Right renal cortex interstitium (tissue), 3 donors: ENCODE data around the gene ITPA. TPM values are rescaled to one million over a fixed set of nuclear protein-coding genes. Genes with fewer than 3 reads are reported as not detected.
A peak's percentile ranks its signal among the peaks of the same experiment; 100 is the strongest.
"Not testable (repeated sequence)": the region's sequence is repeated elsewhere in the genome, so short reads cannot be mapped to it uniquely, and the experiment has no call there.

Experiments
- DNase-seq, 3 donors: peaks; one replicate each; pipeline ENCODE4 v3.0.0-alpha.2; 2013; ENCODE audit warnings: low read depth in 3 of 3, low spot score in 2 of 3
- polyA plus RNA-seq, 3 donors: library from polyadenylated mRNA; unstranded; fragments of 120-200 nt; gene quantifications; one replicate each; pipeline ENCODE4 v1.2.1, GENCODE V29; 2013; ENCODE audit not compliant: insufficient read length in 3 of 3

ITPA gene
- polyA plus RNA-seq, 3 donors, result 43.2 to 46.1 (median 45.6) TPM

DNA sequence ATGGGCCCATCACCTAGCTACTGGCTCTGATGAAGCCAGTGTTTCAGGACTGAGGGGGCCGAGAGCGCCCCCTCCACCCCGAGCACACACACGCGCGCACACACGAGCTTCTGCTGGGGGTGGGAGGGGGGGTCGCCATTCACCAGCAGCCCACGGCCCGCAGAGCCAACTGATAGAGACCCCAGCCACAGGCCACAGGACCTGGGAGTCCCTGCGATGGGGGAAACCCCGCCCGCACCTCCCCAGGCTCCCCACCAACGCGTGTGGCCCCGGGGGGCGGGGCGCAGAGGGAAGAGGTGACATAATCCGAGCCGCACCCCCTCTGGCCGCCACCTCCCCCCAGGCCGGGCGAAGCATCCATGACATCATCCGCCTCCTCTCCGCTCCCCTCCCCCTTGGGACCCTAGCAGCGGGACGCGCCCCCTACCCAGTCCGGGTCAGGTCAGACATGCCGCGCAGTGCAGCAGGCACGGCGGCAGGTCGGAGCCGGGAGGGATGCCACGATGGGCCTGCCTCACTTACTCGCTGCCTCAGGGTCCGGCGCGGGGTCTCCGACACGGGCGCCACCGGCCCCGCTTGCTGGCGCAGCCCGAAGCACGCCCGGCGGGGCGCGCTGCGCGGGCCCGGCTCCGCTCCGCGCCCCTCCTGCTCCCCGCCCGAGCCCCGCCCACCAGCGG, 36.2 kb upstream of the ITPA start, which contains the start of gene LZTS3:
Gene LZTS3, minus strand, starts transcription at position 617 of the 677 bp plus-strand sequence. CDS start 6,386 bp downstream, outside the sequence.
- DNase-seq, result no peak

DNA sequence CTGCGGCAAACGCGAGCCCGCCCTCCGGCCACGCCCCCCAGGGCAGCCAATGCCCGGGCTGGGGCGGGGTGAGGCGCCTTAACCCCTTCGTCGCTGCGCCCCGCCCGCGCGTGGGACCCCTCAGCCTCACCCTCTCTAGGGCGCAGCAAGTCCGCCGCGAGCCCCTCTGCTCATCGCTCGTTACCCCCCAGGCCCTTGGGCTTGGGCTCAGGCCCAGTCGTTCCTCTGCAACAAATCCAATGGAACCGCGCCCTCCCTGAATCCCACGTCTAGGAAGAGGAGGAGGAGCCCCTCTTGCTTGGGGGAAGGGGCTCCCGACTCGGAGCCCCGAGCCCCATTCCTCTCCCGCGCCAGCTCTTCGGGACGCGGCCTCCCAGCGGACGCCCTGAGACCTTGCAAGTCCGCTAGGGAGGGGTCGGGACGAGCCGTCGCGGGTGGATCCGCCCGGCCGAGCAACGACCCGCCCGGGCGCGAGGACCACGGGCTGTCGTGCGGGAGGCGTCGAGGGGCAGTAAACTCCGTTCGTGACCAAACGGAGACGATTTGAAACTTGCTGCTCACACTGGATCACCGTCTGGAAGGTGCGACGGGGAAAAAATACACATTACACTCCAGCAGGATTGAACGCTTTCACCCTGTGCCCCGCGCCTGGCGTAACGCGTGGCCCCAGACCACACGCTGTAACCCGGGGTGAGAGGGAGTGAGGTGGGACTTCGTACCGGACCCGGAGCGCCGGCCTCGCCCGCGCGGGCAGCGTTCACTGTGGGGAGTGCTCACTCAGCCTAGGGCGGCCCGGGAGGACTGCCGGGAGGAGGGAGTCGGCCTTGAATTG, 35.5 kb upstream of the ITPA start:
- DNase-seq, result peak in 2 of 3 donors; percentile 76 to 79

DNA sequence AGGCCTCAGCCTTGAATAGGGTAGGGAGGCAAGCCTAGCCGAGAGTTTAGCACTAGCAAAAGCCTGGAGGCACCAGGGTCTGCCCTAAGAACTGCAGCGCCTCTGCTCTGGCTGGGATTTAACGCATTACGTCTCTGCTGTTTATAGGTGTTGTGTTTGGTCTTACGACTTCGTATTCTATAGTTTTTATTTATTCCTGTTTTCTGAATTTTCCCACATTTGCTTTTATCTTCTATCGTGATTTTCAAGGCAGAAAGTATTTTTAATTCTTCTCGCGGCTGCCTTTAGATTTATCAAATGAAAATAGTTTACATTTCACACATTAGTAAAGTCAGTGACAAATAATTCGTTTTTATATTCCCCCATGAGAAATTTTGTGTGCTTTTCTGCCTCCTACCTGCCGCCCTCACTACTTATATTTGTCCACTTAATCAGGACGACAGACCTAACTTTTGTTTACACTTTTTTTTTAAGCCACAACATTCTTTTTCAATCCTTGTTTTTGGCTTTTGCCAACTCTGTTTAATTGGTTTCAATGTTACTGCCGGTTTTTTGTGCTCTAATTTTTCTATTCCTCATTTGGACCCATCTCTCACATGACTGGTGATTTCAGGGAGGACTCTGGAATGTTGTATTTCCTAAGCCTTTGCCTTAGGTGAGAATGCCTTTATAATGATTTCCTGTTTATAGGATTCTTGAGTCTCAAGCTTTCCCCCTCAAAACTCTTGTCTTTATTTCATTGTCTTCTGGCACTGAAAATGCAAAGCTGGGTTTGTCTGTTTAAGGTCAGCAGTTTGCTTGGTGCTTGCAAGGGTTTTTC, 34.6 kb upstream of the ITPA start:
- no peak for DNase-seq

DNA sequence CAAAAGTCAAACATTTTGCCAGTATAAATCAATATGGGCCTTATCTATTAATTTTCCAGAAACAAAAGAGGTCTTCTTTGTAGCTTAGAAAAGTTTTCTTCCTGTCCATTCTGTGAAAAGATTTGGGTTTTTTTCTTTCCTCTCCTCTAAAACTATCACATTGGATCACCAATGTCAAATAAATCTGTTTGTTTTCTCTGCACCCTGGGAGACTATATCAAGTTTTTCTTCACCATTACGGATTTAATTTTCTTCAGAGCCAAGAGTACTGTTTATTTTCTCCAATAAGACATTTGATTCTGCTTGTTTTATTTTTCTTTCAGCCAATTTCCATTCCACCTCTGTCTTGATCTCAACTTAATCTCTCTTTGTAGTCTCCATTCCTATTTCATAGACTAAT, 34.0 kb upstream of the ITPA start:
- DNase-seq, result no peak

DNA sequence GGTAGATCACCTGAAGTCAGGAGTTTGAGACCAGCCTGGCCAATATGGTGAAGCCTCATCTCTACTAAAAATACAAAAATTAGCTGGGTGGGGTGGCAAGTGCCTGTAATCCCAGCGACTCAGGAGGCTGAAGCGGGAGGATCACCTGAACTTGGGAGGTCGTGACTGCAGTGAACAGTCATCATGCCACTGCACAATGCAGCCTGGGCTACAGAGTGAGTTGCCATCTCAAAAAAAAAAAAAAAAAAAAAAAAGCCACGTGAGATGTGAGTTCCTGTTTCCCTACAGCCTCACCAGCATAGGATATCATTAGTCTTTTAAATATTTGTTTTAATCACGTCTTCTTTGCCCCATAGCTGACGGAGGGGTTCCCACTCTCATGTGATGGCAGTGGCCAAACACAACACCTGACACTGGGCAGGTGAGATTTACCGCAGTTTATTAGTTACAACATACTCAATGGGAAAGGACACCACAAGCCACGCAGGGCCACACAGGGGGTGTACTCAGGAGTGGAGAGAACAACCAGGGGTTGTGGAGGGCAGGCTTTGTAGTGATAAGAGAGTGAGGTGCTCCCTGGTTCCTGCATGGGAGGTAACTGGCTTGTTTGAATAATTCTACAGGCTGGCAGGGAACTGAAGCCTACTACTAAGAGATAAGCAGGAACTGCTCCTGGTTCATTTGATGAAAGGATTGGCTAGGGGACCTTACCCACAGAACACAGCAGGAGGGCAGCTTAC, 31.4 kb upstream of the ITPA start:
- DNase-seq, result no peak

DNA sequence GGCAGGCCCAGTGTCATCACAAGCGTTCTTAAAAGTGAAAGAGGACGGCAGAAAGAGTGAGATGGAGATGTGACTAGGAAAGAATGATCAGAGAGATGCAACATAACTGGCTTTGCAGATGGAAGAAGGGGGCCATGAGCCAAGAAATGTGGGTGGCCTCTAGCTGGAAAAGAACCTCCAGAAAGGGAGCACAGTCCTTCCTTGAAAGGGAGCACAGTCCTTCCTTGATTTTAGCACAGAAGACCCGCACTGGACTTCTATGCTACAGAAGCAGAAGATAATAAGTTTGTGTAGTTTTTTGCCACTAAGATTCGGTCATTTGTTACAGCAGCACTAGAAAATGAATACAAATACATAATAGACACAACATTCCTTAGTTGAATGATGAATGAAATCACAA, 29.0 kb upstream of the ITPA start:
- no peak for DNase-seq

DNA sequence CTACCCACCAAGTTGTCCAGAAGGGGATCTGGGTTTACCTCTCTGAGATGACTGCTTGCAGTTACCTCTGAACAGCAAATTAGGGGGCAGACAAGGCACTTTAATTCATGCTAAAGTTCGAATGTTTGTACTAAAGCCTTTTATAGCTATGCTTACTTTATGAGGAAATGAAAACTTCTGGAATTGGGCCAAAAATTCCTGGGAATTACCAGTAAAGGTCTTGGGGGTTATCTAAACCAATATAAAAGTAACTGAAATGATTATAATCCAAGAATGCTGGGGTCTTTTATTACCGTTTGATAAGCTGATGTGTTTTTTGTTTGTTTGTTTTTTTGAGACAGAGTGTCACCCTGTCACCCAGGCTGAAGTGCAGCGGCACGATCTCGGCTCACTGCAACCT, 28.0 kb upstream of the ITPA start:
- DNase-seq, result no peak

DNA sequence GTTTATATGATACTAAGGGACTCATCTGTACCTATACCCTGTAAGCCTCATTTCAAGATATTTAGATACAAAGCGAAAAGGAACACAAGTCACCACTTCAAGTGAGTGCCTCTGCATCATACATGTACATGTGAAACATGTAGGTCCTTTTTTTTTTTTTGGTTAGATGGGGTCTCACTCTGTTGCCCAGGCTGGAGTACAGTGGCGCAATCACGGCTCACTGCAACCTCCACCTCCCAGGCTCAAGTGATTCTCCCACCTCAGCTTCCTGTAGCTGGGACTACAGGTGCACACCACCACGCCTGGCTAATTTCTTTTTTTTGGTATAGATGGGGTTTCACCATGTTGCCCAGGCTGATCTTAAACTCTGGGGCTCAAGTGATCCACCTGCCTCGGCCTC, 26.9 kb upstream of the ITPA start:
- DNase-seq, result not testable (repeated sequence)

DNA sequence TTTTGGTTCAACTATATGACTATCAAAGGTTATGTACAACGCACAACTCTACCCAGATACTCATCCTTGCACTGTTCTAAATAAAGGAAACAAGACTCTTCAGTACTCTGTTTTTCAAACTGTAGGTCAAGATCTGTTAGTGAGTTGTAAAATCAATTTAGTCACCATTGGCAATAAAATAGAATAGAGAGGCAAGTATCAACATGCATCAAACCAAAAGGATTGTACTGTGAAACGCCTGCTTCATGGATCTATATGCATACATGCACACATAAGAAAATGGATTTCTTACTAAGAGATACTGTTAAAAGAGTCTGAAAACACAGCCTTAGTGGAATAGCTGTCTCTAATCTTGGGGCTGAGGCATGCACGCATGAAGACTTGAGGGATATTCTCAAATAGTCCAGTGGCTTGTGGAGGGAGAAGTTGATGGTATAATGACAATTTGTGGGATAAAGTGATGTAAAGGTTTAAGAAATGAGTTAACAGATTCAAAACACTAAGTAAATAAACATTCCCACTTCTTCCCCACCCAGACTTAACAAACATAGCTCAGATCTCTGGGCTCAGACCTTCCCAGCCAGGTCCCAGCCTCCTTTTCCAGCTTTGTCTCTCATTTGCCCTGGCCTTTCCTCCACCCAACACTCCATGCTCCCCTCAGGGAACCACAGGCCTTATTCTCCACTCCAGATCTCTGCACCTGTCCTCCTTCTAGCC, 25.2 kb upstream of the ITPA start:
- DNase-seq, result no peak

DNA sequence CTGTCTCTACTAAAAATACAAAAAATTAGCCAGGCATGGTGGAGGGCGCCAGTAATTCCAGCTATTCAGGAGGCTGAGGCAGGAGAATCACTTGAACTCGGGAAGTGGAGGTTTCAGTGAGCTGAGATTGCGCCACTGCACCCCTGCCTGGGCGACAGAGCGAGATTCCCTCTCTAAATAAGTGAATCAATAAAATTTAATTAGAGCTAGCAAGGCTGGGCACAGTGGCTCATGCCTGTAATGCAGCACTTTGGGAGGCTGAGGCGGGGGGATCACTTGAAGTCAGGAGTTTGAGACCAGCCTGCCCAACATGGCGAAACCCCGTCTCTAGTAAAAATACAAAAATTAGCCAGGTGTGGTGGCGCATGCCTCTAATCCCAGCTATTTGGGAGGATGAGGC, 21.4 kb upstream of the ITPA start:
- DNase-seq, result not testable (repeated sequence)

DNA sequence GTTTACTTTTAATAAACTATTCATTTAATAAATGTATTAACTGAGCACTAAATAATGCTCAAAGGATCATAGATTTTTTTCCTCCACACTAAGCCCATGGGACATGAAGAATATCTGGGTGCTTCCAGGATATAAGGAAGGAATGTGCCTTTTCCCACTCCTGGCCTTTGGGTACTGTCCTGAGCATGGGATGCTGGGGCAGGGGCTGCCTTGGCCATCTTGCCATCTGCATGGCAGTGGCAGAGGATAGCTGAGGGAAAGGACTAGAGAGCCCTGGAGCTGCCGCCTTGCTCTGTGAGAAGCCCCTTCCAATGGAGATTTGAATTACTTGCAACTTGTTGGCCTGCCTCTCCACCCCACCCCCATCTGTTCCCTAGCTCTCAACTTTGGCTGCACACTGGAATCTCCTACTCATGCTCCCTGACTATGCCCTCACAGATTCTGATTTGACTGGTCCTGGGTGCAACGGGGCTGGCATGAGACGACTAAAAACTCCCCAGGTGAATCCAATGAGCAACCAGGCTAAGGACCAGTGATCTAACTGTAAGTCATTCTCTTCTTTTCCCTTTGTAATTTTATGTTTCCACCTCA, 20.4 kb upstream of the ITPA start:
- no peak for DNase-seq

DNA sequence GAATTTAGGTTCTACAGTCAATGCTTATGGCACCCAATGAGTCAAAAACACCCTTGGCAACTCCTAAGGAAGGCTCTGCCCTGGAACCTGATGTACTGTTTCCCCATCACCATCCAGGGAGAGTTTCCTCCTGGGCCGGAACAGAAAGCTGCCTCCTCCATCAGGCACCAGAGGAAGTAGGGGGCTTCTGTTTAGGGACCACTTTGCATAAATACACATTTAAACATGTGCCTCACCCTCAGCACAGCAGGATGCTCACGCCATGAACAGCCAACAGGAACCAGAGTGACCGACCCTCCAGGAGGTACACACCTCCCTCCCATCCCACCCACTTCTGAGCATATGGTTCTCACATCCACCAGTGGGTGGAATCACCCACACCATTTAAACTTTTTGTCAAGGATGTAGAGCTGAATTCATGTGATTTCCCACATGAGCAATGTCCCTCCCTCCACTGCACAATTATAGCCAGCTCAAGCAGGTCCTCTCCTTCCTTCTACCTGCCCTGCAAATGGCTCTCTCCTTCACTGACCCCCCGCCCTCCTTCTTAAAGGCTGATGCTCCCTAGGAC, 19.7 kb upstream of the ITPA start:
- no peak for DNase-seq

DNA sequence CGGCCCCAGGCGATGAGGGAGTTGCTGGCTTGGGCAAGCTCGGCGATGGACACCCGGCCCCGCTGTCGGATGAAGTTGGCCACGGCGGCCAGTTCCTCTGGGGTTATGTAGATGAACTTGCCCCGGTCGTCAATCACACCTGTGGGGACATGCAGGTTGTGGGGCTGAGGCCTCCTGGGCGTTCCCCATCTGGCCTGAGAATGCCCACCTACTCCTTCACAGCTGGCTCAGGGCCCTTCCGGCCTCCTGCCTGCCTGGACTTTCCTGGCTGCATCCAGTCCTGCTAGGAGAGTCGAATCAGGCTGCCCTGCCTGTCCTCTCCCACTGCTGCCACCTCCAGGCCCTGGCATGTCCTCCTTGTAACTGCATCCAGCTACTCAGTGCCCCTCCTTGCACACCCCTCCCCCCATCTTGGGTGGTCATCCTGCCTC, 18.6 kb upstream of the ITPA start:
- DNase-seq, result no peak

DNA sequence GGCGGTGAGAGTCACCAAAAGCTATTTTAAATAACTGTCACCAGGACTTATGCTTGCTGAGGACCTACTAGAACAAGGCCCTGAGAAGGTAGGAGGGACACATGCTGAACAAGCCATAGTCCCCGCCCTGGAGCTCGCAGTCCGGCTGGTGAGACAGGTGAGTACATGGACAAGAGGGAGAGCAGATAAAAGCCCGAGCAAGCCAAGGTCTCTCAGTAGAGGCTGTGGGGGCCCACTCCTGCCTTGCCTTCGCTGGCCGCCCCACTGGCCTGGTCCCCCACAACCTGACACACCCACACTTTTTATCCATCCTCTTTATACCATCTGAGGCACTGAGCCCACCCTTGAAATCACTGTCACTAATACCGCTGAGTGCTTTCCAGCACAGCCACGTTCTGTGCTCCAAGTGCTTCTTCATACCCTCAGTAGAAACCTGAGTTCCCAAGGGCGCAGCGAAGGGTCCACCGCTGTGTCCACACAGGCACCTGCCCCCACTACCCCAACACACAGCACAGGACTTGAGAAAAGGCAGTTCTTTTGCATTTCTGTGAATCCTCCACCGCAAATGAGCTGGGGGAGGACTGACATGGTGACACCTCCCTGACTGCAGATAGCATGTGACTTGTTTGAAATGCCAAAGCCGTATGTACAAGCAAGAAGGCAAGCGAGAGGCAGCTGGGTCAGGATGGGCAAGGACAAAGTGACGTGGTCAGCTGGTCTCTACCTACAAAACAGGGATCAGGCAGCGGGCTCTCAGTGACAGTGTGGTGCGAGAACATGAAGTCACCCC, 16.9 kb upstream of the ITPA start:
- no peak for DNase-seq

DNA sequence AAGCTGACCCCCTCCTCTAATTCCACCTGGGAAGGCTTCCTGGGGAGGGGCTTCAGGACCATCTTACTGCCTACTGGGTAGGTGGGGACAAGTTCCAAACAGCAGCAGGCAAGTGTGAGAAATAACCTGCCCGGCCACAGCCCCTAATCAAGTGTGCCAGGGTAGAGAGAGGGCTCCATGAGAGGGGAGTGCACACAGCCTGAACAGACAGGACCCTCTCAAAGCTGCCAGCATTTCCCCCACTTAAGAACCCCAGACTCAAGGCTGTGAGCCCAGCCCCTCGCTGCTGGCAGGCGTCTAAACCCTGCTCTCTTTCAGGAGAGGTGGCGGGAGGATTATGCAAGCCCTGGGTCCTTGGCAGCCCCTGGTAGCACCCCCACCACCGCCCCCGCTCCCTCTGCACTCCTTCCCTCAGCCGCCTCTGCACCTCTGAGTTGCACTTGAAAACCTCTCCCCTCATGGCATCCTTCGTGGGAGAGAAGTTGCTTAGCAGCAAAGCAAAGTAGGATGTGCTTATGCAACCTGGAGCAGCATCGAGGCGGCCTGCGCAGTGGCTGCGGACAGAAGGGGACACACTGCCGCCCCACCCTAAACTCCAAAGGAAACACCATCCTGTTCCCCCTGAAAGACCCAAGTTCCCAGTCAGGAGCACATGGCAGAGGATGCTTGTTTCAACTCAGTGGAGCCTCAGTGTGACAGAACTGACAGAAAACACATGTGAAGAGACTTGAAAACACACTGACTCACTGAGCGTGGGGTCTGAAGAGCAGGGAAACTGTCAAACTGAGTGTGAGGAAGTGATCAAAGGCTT, 15.3 kb upstream of the ITPA start:
- no peak for DNase-seq

DNA sequence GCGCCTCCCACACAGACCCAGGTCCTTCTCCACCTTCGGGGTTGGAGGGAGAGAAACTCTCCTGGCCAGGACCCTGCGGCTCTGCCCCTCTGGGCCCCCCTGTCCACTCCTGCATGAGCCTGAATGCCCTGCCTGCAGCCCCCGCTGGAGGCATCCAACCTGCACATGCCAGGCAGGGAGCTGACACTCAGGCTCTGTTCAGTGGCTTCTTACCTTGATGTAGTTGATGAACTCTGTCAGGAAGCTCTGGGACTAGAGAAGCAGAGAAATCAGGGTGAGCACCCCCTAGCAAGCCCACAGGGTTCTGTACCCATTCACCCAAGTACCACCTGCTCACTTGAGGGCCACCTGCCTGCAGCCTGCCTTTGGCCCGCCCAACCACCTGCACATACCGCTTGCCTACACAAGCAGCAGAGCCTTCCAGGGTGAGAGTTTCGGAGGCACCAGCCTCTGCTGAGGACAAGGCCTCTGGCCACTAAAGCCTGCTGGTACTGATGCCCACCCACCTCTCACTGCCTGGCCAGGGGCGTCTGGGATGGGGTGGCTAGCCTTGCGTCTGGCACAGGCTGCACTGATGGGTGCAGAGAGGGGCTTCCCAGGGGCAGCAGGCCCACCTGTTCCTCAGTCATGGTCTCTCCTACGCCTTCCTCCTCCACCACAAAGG, 14.5 kb upstream of the ITPA start:
- DNase-seq, result no peak
